ELF-1 (cell line): ENCODE measurements around the gene UBA6.

Experiments used
- DNase-seq: peaks from one replicate; pipeline ENCODE4 v3.0.0-alpha.2; 2016; ENCODE audit warnings: low read depth, low spot score

UBA6 gene

GRCh38 chr4:67580577-67580976 lies 120.4 kb downstream of the UBA6 start:
- DNase-seq: no peak

GRCh38 chr4:67576538-67576937 lies 124.4 kb downstream of the UBA6 start:
- DNase-seq: no peak

- DNase-seq: no peak
Measured at GRCh38 chr4:67576059-67576466, 124.9 kb downstream of the UBA6 start.

GRCh38 chr4:67575232-67576058 lies 125.5 kb downstream of the UBA6 start:
- no peak for DNase-seq

- no peak for DNase-seq
Measured at GRCh38 chr4:67573193-67573592, 127.8 kb downstream of the UBA6 start.

- DNase-seq: no peak
Measured at GRCh38 chr4:67571975-67572374, 129.0 kb downstream of the UBA6 start.

- no peak for DNase-seq
Measured at GRCh38 chr4:67570537-67570936, 130.4 kb downstream of the UBA6 start.

- no peak for DNase-seq
Measured at GRCh38 chr4:67568820-67569219, 132.1 kb downstream of the UBA6 start.

GRCh38 chr4:67566335-67566734 lies 134.6 kb downstream of the UBA6 start:
- no peak for DNase-seq

GRCh38 chr4:67565284-67565683 lies 135.7 kb downstream of the UBA6 start:
- DNase-seq: no peak
